ENCODE data around the gene CHCHD6.
A peak's percentile ranks its signal among the peaks of the same experiment; 100 is the strongest.

CHCHD6 gene, protein sequence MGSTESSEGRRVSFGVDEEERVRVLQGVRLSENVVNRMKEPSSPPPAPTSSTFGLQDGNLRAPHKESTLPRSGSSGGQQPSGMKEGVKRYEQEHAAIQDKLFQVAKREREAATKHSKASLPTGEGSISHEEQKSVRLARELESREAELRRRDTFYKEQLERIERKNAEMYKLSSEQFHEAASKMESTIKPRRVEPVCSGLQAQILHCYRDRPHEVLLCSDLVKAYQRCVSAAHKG

DNA sequence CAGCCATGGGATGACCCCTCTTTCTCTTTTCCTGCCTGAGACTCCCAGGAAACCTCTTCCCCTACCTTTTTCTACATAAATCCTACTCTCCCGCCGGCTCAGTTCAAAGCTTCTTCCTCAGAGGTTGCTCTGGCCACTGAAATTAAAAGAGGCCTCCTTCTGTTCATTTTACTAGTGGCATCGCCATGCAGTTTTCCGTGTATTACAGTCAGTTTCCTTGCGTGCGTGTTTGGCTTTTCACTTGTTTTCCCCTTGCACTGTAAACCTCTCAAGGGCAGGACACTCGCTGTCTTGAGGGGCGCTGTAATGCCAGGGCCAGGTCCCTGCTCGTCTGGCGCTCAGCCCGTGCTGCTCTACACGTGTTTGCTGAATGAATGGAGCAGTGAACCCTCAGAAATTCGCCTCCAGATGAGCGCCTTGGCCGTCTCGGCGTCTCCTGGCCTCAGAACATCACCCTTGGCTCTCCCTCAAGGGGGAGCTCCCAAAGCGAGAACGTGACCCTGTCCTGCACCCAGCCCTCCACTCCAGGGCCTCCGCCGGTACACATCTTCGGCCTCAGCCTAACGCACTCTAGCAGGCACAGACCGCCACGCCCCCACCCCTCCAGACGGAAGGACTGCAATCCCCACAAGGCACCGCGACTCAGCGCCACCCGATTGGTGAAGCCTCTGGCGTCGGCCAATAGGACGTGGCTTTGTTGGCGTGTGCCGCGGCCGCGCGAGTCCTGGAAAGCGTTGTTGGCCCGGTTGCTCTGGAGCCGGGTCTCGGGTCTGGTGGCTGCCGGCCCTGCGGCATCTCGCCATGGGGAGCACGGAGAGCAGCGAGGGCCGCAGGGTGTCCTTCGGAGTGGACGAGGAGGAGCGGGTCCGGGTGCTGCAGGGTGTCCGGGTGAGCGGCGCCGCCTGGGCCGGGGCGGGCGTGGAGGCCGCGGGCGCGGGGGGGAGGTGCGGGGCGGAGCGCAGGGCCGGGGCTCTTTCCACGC is at the start of gene CHCHD6:
Gene CHCHD6, plus strand, starts transcription at position 729 of the 982 bp plus-strand sequence. Its CDS starts 73 bp downstream, at position 802.
- DNase-seq (ENCODE audit: low spot score), result peak; percentile 99

DNA sequence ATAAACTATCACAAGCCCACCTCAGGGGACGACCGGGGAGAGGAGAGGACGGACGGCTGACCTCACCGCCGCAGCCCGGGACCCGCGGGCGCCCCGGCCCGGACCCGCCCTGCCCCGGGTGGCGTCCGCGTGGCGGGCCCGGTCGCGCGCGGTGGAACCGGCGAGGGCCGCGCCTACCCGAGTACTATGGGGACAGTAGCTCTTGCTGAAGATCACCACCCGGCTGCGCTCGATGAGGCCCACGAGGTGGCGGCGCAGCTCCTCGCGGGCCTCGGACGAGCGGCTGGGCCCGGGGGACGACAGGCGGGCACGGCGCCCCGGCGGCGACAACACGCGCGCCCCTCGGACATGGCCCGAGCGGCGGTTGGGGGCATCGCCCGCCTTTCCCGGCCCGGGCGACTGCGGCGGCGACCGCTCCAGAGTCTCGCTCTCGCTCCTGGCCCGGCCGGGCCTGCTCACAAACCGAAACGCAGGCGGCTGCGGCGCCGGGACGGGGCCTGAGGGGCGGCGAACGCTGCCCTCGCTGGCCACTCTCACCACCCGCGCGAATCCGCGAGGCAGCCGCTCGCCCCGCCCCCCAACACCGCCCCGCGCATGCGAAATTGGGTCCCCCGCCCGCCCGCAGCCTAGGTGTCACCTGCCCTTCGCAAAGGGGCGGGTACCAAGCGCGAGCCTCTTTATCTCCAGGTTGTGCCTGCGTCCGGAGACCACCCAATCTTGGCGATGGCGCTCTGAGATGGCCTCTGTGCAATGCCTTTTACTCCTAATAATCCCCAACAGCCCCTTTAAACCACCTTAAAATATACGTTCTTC is 49.3 kb upstream of the CHCHD6 start, which contains the start of gene TXNRD3:
Gene TXNRD3, minus strand, starts transcription at position 554 of the 813 bp plus-strand sequence.
- DNase-seq (ENCODE audit: low spot score), result peak; percentile 97

DNA sequence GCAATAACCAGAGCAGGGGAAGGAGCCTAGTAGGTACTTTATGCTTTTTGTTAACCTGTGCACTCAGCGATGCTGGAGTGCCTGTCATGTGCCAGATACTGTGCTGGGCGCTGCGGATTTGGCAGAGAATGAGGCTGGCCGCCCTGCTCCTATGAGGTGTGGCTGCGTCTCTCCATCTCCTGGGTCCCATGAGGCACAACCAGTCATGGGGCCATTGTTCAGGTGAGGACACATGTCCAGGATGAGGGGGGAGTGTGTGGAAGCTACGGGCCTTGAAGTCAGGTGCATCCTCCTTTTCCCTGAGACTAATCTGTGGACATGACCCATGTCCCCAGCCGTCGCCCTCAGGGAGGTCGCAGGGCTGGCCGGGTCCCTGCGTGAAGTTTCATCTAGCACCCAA is 48.2 kb upstream of the CHCHD6 start:
- no peak for DNase-seq (ENCODE audit: low spot score)

DNA sequence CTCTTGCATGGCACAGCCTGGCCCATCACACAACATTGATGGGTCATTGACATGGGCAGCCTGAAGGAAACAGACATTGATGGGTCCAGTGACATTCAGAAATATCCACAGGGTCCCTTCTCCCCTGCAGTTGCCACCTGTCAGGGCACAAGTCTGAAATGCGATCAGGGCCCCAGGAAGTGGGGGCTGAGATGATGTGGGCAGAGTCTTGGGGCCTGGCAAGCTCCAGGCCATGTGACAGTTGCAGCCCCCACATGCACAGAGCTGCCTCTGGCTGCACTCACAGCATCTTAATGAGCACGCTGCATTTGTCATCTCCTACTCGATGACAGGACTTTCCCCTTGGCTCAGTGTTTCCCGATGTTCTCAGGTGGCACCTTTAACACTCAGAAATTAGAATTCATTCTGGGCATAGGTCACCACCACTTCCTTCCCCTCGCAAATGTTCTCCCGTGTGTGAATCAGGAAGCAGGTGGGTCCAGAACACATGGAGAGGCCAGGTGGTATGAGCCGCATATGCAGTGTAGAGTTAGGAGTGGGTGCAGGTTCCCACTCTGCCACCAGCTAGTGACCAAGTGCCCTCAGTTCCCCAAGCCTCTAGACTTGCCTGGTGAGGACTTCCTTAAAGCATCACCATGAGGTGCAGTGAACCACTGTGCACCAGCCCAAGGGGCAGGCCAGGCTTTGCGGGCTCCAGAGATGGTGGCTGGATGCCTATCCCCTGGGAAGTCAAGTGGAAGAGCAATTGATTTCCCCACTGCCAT is 47.5 kb upstream of the CHCHD6 start:
- no peak for DNase-seq (ENCODE audit: low spot score)

DNA sequence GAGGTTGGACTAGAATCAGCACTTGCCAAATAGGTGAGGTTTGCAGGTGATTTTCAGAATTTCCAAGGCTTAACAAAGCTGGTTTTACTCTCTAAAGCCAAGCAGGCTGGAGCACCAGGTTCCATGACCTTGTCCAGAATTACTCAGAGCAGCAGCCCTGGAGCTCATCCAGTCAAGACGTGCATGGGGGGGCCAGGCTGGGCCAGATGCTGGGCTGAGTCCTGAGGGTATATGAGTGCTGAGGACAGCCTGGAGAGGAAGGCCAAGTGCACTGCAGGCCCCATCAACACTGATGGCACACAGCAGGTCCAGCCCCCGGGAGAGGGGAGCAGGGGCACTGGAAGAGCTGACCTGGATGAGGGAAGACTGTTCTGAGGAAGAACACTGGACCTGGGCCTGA is 46.1 kb upstream of the CHCHD6 start:
- no peak for DNase-seq (ENCODE audit: low spot score)

DNA sequence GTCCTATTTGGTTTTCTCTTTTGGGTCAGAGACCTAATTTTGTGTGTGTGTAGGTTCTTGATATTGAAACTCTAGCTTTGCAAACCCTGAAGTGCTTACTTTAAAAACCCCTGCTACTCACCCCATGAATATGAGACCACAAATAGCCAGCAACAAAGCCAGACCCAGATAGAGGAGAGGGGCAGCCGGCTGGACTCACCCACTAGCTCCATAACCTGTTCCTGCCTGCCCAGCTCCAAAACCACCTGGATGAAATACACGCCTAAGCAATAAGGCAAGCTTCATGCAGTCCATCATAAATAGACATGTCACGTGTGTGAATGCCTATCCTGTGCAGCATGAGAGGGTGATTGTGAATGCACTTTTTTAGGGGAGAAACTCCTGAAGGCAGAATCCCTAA is 45.5 kb upstream of the CHCHD6 start:
- no peak for DNase-seq (ENCODE audit: low spot score)

DNA sequence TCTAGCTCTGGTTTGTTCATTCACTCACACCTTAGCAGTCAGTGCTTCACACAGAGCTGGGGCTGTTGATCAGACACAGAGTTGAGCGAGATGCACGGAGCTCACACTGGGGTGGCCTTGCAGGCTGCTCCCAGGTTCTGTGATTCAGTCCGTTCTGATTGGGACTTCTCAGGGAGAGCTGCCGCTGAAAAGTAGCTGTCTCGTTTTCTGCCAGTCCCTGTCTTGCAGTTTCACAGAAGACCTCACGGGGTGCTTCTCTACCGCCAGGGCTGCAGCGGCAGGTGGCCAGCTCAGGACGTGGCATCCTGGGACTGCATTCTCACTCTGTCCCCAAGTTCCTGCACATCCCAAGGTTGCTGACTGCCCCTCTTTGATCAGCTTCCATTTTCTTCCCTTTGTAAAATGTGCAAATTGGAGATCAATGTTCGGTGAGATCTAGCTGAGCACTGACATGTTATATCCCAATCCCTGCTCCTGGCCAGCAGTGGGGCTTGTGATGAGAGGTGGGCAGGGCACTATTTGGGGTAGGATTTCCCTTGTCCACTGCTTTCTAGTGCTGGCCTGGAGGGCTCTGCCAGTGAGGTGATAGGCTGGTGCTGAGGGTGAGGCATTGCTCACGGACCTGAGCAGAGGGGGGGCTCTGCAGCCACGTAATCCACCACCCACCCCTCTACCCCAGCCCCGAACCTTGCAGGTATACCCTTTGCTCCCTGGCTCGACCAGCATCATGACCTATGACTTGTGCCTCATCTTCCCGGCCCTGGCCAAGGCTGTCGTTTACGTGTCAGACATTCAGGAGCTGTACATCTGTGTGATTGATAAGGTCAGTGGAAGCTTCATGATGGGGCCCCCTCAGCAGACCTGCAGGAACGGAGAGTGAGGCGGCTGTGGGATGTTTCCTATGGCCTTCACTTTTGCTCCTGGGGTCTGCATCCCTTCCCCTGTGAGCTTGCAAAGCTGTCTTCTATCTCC is 43.8 kb upstream of the CHCHD6 start:
- DNase-seq (ENCODE audit: low spot score), result peak; percentile 45

DNA sequence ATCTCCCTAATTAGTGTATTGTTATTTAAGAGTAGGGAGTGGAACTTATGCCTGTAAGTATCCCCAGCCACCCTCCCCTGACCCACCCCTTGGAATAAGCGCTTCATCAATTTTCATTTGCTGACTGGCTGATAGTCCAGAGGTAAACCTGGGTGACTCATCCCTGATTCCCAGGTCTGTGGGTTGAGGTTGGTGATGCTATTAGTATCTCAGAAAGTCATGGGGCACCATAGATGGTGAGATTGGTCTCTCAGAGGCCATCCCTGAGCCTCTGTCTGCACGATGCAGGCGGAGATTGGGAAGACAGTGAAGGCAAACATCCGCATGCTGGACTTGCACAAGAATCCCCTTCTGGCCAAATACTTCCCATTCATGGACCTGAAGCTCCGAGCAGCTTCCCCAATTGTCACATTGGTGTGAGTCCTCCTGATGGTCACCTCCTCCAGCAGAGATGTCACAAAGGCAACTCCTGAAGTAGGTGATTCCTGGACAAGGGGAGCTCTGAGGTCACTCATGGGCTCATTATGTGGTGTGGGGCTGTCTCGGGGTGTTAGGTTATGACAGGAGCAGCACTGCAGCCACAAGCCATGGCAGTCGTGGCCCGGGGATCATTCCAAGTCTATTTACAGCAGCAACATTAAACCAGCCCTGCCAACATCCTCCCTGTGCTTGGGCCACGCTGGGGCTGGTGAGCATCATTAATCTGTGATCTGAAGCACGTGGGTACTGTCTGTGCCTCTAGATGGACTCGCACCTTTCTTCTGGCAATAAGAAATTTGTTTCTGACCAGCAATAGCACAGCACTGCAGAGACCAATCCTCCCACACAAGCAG is 42.3 kb upstream of the CHCHD6 start:
- DNase-seq (ENCODE audit: low spot score), result no peak

DNA sequence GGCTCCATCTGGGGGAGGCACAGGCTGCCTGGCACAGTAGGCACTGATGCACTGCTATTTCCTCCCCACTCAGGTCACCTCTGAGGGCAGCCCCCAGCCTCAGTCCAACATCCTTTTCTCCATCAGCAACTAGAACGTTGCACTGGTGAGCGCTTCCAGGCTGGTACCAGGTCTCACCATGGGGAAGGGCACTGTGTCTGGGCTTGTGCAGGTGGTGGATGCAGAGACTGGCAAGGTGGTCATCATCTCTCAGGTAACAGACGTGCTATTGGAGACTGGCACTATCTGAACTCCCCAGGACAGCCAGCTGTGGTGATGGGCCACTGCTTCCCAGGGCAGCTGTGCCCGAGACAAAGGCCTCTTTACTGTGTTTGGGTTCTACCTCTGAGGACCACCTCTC is 40.8 kb upstream of the CHCHD6 start:
- DNase-seq (ENCODE audit: low spot score), result no peak

DNA sequence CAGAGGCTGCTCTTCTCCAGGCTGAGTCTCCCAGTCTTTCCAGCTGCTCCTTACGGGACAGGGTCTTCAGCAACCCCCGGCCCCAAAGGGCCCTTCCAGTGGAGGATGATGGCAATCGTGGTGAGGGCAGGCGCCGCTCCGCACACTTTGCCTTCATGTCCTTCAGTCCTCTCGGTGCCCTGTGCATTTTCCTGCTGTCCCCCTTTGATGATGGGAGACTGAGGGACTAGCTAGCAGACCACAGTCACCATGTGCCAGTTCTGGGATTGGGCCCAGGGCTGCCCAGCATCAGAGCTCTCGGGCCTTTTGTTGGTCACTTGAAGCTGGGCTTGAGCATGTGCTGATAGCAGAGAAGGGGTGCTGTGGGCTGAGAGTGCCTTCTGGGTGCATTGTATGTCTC is 40.3 kb upstream of the CHCHD6 start:
- no peak for DNase-seq (ENCODE audit: low spot score)

DNA sequence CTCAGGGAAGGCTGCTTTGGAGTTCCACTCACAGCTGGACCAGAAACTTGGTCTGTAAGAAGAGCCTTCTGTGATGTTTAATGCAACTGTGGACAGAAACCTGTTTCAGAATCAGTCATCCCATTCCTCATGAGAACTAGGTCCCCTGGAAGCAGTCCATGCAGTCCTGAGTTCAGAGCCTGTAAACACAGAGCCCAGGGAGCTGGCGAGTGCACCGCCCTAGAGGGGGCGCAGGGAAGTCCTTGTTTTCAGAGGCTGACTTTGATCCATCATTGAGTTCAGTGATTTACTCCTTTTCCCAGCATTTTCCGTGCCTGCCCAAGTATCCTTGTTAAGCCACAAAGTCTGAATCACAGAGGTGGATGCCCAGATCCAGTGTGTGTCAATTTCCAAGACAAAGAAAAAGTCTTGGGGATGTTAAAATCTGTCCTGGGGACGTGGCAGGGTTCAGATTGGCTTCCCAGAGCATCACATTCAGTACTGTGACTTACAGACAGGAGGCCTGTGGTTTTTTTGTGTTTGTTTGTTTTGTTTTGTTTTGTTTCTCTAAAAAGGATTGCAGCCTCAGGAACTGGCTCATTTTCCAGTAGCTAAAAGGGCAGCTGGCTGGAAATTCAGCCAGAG is 39.3 kb upstream of the CHCHD6 start:
- DNase-seq (ENCODE audit: low spot score), result peak; percentile 34

DNA sequence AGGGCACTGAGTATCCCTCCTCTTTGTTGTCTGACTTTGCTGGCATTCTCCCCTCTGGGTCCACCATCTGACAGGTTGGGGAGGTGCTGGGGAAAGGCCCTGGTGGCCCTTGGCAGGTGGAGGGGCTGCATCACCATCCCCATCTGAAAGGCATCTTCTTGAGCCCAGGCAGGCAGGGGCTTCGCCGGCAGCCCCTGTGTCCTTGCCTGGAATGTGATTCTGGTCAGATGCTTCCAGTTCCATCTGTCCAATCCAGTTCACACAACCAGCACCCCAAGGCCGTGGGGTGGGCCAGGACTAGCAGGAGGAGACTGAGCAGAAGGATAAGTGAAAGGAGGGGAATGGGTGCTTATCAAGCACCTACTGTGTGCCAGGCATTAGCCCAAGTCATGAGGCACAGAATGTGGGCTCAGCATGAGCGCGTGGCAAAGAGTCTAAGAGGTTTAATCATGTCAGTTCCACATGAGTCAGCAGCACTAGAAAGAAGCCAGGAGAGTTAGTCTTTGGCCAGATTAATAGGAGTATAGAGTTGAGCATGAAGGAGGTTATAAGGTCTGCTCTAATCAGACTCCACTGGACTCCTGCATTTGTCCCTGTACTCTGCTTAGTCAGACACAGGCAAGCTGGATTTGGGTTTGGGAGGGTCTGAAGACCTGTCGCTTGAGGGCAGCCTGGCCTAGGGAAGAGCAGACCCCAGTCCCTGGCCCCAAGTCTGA is 38.7 kb upstream of the CHCHD6 start:
- DNase-seq (ENCODE audit: low spot score), result no peak

DNA sequence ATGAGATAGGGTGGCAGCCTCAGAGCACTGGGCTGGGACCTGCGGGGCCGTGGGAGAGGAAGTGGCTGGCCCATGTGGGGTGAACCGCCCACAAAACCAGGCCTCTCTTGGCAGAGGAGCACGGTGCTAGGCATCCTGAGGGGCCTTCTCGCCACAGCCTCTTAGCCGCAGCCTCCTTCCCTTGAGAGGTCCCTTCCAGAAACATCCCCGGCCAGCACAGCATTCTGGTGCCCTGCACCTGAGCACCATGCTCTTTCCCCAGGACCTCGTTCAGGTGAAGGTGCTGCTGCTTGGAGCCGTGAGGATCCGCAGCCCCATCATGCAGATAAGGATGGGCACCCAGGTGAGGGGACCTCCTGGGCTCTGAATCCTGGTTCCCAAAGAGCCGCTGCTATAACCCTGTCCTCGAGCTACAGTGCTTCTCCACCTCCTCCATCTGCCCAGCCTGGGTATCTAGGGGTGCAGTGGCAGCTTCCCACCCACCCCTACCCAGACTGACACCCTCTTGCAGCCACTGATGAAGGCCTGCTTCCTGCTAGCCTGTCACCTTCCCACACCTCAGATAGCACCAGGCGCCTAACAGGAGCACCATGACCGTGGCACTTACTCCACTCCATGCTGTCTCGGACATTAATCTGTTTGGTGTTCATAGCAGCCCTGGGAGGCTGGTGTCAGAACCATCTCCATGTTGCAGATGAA is 37.9 kb upstream of the CHCHD6 start:
- DNase-seq (ENCODE audit: low spot score), result no peak

DNA sequence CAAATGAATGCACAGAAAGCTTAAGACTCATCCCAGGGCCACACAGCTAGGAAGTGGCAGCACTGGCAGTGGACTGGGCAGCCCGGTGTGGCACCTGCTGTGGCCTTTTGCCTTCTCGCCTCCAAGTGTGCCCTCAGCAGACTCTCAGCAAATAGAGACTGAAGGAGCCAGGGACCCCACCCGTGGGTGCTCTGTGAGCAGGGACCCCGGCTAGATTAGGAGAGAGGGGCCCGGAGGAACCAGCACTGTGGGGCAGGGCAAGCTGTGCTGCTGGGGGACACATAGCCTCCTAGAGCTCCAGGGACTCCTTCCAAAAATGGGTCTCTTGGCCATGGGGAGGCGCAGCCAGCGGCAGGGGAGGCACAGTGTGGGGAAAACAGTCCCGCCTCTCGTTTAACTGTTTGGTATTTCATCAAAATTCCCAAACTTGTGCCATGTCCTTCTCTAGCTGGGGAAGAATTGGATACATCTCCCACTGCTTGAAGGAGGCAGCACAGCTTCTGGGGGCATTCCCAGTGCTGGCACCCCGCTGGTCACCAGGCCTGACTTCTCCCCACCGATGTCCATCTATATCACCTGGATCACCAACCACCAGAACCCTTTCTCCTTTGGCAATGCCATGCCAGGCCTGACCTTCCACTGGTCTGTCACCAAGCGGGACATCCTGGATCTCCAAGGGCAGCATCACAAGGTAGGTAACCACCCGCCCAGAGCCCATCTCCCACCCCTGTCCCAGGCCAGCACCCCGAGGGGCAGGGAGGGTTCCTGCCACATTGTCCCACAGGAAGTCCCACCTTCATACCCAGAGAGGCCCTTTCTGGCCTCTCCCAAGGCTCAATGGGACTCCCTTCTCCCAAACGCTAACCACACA is 37.1 kb upstream of the CHCHD6 start:
- no peak for DNase-seq (ENCODE audit: low spot score)

DNA sequence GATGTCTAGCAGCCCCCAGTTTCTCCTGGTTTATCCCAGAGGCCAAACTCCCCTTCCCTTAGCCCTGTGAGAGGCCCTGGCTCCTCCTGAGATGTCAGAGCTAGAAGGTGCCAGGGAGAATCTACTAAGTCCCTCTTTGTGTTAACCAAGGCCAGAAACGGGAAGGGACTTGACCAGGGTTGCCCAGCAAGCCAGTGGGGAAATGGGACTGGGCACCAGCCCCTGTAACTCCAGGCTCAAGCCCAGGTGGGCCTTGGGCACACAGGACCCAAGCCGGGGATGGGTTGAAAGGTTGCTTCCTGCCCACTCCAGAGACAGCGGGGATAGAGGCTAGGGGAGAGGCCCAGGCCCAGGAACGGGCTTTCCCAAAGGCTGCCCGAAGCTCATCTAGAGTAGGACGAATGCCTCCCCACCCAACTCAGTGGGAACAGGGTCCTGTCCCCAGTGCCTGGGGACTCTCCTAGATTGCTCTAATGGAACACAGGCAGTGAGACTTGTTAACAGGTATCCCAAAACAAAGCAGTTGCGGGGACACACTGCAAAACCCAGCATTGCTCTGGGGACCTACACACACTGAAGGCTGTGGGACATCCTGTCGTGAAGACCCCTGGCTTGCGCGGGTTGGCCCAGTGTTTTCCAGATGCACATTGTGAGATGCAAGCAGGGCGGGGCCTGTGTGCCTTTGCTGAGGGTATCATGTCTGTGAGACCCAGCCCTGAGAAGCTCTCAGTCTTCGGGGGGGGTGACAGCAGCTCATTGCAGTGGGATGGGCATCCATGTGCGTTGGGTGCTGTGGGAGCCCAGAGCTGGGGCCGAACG is 36.2 kb upstream of the CHCHD6 start:
- no peak for DNase-seq (ENCODE audit: low spot score)

All from AG20443 (cell line).